Coronary artery (tissue), 2 donors: ENCODE measurements around the gene ATRN.

Source experiments
- DNase-seq: peaks from one replicate; pipeline ENCODE4 v3.0.0-alpha.2; 2017; ENCODE audit warnings: low spot score
- H3K27ac ChIP-seq, 2 donors: fragments of 200-600 bp; sonication (generic); one replicate each; pipeline ENCODE4 v1.5.1; 2016 to 2019
- H3K4me3 ChIP-seq: fragments of 200-600 bp; sonication (generic); 2 replicates; pipeline ENCODE4 v1.5.1; 2016; ENCODE audit warnings: mild to moderate bottlenecking, moderate library complexity
- TF ChIP-seq, protein P1 (sequence below): fragments of 200-600 bp; sonication (generic); IDR thresholded peaks from one replicate; pipeline ENCODE4 v1.5.1; 2019; ENCODE audit warnings: antibody characterized with exemption

ATRN gene

DNA sequence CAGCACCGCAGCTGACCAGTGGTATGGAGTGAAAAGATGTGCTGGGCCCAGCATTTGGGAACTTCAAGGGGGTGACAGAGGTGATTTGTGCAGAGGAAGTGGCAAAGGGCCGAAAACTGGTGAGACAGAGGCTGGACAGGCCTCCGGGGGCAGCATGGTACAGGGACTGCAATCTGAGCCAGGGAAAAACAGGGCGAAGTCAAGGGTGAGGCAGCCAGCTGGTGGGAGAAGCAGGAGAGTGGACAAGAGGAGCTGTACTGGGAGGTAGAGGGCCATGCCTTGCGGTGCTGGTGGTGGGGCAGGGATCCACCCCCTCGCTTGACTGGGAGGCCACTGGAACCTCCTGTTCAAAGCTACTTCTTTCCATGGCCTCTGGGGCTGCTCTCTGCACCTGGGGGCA, 199.7 kb downstream of the ATRN start:
- TF ChIP-seq, protein P1, sequence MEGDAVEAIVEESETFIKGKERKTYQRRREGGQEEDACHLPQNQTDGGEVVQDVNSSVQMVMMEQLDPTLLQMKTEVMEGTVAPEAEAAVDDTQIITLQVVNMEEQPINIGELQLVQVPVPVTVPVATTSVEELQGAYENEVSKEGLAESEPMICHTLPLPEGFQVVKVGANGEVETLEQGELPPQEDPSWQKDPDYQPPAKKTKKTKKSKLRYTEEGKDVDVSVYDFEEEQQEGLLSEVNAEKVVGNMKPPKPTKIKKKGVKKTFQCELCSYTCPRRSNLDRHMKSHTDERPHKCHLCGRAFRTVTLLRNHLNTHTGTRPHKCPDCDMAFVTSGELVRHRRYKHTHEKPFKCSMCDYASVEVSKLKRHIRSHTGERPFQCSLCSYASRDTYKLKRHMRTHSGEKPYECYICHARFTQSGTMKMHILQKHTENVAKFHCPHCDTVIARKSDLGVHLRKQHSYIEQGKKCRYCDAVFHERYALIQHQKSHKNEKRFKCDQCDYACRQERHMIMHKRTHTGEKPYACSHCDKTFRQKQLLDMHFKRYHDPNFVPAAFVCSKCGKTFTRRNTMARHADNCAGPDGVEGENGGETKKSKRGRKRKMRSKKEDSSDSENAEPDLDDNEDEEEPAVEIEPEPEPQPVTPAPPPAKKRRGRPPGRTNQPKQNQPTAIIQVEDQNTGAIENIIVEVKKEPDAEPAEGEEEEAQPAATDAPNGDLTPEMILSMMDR, result no peak
- Histone ChIP-seq H3K27ac (no peak overlapping the region), H3K4me3 (no peak overlapping the region)
- DNase-seq, result no peak

DNA sequence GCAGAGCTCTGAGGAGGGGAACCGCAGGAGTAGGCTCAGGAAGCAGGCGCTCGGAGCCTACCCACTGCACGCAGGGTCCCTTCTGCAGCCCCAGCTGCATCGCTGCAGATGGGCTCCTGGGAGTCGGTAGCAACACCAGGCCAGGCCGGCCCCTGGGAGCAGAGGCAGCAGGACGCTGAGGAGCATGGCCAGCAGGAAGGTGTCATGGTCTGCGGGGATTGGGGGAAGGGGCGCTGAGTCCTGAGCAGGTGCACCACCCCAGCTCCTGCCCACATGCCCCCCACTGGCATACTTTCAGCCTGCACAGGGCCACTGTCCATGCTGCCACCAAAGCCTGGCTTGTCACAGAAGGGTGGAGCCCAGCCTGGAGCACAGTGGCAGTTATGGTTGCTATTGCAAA, 200.1 kb downstream of the ATRN start:
- no peak for DNase-seq
- TF ChIP-seq, protein P1, result no peak
- H3K27ac ChIP-seq, result no peak overlapping the region

DNA sequence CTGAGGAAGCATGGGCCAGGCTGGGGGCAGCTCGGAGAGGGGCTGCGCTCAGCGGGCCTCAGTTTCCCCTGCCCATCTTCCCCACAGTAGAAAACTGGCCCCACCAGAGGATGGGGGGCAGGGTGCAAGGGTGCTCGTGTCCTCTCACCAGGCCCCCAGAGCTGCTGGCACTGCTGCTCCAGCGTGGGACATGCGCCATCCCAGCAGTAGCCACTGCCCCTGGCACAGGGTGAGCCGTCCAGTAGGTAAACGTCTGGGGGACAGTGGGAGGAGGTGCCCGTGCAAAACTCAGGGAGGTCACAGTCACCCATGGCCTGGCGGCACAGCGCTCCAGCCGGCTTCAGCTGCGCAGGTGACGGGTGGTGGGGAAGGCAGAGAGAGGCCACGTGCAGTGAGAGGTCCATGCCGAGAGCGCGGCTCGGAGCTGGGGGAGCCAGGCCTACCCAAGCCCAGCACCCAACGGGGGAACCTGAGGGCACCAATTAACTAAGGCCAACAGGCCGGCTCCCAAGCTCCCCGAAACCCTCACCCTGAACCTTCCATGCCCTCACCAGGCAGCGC, 201.2 kb downstream of the ATRN start:
- DNase-seq, result no peak
- Histone ChIP-seq H3K4me3 (no peak overlapping the region), H3K27ac (no peak overlapping the region)
- TF ChIP-seq, protein P1, result no peak

More for the DNA sequence above, 200.1 kb downstream of the ATRN start:
- H3K4me3 ChIP-seq, result no peak overlapping the region

DNA sequence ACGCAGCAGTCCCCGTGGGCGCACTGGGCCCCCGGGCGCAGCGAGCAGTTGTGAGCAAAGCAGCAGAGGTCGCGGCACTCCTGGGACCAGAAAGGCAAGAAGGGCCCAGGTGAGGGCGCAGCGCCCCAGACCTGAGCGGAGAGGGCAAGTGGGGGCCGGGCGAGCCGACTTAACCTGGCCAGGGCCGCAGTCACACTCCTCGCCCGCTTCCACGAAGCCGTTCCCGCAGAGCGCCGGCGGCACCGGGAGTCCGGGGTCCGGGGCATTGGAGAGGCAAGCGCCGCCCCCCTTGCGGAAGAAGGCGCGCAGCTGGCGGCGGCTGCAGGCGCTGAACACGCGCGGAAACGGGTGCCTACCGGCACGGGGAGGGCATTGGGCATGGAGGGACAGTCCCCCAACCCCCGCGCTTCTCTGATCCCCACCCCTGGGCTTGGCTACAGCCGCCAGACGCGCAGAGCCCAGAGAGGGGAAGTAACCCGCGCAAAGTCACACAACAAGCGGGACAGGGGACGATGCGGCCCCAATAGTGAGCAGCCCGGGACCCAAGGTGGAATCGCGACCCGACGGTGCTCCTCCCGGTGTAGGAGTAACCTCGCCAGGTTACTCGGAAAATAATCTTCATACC, 201.8 kb downstream of the ATRN start:
- H3K27ac ChIP-seq, result no peak overlapping the region
- H3K4me3 ChIP-seq, result no peak overlapping the region
- DNase-seq, result no peak
- TF ChIP-seq, protein P1, result no peak

DNA sequence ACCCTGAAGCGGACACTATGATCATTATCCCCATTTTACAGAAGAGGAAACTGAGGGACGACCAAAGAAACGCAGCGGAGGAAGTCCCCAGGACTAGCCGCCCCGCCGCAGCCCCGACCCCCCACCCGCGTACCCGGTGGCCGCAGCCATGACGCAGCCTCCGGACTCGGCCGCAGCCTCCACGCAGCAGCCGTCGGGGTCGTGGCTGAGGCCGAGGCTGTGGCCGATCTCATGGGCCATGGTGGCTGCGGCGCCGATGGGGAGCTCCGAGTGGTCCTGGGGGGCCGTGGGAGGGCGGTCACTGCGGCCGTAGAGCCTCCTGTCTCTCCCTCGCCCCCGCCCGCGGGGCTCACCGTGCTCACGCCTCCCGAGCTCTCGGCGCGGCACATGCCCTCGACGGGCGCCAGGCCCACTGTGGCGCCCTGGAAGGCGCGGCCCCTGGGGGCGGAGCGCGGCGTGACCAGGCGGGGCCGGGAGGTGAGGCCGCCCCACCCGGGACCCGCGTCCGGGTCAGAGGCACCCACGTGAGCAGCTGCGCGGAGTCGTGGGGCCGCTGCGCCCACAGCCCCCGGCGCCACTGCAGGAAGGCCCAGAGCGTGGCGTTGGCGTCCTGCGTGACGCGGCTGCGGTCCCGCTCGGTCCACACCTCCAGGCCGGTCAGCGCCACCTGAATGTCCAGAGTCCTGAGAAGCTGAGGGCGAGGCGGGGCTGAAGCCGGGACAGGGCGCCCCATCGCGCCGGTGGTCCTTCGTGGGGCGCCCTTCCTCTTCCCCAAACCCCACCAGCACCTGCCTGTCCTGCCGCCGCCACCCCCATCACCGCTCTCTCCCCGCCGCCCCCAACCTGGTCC, 202.6 kb downstream of the ATRN start:
- Histone ChIP-seq H3K27ac (no peak overlapping the region), H3K4me3 (no peak overlapping the region)
- DNase-seq, result no peak
- TF ChIP-seq, protein P1, result no peak

DNA sequence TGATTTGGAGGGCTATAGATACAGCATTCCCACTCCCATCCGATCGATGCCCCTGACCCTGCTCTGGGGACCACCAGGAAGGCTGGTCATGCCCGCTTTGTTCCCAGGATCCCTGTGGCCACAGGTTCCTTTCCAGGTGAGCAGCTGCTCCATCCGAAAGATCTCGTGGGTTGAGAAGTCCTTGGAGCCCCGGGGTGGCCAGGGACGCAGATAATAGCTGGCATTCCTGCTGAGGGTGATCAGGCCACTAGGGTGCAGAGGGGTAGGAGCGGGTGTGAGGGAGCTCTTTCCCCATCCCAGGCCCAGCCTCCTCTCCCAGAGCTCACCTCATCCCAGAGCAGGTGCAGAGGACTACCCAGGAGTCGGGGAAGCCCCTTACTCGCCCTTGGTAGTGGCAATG, 203.6 kb downstream of the ATRN start:
- TF ChIP-seq, protein P1, result no peak
- no peak for DNase-seq
- no peak overlapping the region for H3K27ac ChIP-seq
- no peak overlapping the region for H3K4me3 ChIP-seq
